ENCODE data around the gene PKP3.
"Not testable (repeated sequence)": the region's sequence is repeated elsewhere in the genome, so short reads cannot be mapped to it uniquely, and the experiment has no call there.

PKP3 gene

DNA sequence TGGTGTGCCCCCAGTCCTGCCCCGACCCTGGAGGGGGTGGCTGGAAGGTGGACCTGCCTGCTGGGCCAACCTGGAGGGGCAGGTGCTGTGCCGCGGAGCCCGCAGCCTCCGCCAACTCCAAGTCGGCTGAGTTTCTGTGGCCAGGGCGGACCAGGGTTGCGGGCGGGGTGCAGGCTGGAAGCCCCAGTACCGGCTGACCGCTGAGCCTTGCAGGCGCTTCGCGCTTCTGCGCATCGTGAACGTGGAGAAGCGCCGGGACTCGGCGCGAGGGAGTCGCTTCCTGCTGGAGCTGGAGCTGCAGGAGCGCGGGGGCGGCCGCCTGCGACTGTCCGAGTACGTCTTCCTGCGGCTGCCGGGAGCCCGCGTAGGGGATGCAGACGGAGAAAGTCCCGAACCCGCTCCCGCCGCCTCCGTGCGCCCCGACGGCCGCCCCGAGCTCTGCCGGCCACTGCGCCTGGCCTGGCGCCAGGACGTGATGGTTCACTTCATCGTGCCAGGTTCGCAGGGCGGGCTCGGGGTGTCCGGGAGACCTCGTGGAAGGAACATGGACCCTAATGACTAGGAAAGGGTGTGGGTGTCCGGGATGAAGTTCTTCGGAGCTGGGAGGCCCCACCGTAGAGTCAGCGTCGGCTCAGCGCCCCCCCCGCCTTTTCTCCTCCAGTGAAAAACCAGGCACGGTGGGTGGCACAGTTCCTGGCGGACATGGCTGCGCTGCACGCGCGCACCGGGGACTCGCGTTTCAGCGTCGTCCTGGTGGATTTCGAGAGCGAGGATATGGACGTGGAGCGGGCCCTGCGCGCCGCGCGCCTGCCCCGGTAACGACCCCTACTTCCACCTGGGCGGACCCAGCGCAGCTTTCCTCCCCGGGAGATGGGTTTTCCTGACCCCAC is 14.6 kb upstream of the PKP3 start:
- DNase-seq (ENCODE audit: low read depth in 2 of 2), result no peak

DNA sequence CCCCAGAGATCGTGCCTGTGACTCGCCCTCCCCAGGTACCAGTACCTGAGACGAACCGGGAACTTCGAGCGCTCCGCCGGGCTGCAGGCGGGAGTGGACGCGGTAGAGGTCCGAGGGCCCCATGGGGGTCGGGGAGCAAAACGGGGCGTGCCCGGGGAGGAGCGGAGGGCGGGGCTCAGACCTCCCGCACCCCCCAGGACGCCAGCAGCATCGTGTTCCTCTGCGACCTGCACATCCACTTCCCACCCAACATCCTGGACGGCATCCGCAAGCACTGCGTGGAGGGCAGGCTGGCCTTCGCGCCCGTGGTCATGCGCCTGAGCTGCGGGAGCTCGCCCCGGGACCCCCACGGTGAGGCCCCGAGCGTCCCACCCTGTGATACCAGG is 13.9 kb upstream of the PKP3 start:
- DNase-seq (ENCODE audit: low read depth in 2 of 2), result no peak

DNA sequence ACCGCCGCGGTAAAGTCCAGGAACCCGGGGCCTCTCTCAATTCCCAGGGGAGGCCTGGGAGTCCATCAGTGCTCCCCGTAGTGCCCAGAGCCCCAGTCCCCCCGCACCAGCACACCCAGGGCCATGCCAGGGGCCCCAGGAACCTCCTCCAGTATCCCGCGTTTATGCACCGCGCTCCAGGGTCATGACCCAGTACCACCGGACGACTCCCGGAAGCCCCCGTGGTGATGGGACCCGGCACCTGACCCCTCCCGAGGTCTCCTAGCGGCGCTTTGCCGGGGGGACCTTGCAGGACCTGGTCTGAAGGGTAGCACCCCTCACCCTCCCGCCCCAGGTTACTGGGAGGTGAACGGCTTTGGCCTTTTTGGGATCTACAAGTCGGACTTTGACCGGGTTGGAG is 13.5 kb upstream of the PKP3 start:
- DNase-seq (ENCODE audit: low read depth in 2 of 2), result no peak

DNA sequence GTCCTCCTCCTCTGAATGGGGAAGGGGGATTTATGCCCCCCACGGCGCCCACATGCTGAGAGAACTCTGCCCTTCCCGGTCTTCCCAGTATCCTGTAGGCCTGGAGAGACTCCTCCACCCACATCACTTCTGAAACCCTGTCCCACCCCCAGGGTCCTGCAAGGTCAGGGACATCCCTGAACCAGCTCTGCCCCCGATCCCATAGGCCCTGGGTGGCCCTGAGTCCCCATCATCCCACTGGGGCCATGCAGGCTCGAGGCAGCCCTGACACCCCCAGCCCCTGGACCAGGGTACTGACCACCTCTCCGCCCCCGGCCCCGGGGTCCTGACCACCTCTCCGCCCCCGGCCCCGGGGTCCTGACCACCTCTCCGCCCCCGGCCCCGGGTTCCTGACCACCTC is 13.0 kb upstream of the PKP3 start:
- DNase-seq (ENCODE audit: low read depth in 2 of 2), result no peak

DNA sequence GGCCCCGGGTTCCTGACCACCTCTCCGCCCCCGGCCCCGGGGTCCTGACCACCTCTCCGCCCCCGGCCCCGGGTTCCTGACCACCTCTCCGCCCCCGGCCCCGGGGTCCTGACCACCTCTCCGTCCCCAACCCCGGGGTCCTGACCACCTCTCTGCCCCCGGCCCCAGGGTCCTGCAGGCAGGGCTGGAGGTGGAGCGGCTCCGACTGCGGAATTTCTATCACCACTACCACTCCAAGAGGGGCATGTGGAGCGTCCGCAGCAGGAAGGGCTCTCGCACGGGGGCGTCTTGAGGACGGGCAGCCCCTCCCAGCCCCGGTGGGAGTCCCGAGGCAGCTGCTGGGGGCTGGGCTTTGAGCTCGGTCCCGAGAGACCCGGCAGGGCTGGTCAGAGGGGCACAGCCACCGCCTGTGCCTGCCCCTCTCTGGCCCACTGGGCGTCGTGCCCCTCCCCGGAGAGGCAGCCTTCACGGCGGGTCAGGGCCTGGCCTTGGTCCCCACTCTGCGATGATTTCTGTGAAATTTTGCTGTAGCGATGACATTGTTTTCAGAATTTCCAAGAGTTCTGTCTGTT is 12.4 kb upstream of the PKP3 start:
- no peak for DNase-seq (ENCODE audit: low read depth in 2 of 2)

DNA sequence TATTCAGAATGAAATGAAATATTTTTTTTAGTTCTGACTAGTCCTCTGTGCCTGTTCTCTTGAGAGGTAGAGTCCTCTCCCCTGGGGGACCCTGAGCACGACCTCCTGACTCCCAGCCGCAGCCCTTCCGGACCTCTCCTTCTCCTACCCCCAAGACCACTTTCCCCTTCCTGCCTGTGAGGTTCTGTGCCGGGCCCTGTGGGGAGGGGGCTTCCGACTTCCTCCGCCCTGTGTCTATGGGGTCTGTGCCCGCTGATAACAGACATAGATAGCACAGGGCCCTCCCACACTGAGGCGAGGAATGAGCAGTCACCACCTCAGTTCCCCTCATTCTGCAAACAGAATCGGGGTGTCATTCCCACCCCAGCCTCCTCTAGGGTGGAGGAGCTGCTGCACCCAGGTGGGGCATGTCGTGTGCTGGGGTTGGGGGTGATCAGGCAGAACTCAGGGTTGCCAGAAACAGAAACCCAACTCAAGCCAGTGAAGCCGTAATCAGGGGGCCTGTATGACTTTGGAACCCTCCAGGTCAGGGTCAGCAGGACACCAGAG is 11.9 kb upstream of the PKP3 start:
- no peak for DNase-seq (ENCODE audit: low read depth in 2 of 2)

DNA sequence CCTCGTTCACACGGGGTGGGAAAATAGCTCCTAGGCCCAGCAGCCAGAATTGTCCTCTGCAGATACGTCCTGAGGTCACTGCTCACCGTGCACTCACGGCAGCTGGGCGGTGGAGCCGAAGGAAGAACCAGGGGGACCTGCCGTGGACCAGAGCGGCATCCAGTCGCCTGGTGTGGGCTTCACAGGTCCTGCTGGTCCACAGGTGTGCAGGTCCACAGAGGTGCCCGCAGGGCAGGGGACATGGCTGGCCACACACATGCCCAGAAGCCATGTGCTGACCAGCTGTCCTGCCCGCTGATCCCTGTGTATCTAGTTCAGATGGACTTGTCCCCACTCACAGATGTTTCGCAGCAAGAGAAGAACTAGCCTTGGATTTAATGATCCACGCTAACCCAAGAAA is 10.6 kb upstream of the PKP3 start:
- no peak for DNase-seq (ENCODE audit: low read depth in 2 of 2)

DNA sequence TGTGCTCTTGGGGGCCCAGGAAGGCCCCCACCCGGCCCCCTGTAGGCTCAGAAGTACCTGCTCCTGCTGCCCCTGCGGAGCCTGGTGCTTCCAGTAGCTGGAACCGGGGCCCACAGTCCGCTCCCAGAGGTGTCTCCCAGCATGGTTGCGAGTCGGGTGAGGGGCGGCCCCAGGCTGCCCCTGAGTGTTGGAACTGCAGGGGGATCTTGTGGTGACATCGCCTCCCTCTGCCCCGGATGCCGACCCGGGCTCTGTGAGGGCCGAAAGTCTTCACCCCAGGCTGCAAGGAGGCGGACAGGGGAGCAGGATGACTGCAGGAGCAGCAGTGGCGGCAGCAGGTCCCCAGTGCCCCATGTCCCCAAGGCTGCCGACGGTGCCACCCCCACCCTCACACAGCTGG is 9.5 kb upstream of the PKP3 start:
- DNase-seq (ENCODE audit: low read depth in 2 of 2), result no peak

DNA sequence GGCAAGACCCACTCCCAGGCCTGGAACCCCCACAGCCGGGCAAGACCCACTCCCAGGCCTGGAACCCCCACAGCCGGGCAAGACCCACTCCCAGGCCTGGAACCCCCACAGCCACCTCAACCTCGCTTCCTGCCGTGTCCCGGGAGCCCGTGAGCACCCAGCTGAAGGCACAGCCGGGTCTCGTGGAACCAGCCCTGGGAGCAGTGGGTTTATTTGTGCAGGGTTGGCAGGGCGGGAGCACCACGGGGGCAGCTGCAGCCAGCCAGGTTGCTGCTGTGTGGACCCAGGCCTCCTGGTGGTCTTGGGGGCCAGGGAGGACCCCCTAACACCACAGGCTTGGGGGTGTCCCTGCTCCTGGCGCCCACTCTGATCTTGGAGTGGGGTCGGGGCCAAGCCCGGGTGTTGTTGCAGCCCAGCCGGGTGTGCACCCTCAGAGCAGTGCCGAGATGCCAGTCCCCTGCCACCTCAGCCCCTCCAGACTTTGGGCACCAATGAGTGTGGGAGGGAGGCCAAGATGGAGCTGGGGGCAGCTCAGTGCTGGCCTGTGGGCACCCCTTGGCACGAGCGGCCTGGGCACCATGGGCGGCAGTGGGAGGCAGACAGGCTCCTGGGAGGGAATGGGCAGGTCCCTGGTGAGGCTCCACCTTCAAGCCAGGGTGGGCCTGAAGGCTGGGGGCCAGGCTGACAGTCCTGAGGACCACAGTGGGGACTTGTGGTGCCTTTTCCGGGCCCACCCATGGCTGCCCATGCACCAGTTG is 8.2 kb upstream of the PKP3 start:
- DNase-seq (ENCODE audit: low read depth in 2 of 2), result no peak

DNA sequence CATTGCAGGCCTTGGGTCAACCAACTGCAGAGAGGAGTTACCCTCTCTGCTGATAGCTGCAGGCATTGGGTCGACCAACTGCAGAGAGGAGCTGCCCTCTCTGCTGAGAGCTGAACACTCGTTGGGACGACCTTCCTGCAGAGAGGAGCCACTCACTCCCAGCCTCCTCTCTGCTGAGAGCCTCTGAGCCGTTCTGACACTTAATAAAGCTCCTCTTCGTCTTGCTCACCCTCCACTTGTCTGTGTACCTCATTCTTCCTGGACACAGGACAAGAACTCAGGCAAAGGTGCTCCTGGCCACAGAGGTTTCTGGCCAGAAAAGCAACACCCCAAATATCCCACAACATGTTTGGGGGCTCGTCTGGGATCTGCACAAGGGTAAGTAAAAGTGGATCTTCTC is 7.5 kb upstream of the PKP3 start:
- DNase-seq (ENCODE audit: low read depth in 2 of 2), result no peak

DNA sequence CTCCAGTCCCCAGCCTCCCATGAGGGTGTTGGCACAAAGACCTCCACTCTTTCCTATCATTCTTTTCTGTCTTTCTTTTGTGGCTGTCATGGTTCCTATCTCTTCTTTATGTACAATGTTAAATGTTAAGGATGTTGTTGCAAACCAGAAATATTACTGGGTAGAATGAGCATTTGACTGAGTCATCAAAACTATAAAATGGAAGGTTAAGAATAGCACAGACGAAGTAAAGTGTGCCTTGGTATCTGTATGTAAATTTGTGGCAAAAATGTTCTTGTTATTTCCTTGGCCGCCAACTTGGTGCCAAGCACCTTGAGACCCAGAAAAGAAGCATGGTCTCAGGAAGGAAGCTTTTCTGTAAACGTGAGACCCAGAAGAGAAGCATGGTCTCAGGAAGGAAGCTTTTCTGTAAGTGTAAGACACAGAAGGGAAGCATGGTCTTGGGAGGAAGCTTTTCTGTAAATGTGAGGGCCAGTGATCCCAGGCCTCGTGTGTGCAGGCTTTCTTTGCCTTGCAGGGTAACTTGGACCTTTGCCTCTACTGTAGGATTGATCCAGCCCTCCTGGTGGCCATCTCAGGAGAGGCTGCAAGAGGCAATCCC is 6.7 kb upstream of the PKP3 start:
- DNase-seq (ENCODE audit: low read depth in 2 of 2), result no peak

DNA sequence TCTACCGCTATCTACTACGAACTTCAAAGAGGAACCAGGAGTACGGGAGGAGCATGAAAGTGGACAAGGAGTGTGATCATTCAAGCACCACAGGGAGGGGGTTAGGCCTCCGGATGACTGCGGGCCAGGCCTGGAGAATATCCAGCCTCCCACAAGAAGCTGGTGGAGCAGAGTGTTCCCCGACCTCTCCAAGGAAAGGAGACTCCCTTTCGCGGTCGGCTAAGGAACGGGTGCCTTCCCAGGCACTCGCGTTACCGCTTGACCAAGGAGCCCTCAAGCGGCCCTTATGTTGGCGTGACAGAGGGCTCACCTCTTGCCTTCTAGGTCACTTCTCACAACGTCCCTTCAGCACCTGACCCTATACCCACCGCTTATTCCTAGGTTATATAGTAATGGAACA is 4.6 kb upstream of the PKP3 start:
- not testable (repeated sequence) for DNase-seq (ENCODE audit: low read depth in 2 of 2)

DNA sequence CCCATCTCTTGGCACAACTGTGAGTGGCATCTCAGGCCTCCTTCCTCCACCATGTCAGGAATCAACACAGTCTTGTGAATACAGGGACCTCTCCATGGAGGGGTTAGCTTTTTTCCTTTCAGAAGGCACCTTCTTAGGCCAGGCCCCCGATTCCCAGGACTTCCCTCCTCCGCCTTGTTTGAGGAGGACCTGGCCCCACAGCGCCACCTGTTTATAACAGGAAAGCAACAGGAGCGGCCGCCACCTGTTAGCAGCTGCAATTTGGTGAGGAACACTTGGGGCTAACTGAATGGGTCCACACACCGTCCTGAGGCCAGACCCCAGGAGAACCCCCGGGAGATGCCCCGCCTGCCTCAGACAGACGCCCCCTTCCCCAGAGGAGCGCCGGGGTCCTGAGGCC is 3.8 kb upstream of the PKP3 start:
- DNase-seq (ENCODE audit: low read depth in 2 of 2), result no peak

DNA sequence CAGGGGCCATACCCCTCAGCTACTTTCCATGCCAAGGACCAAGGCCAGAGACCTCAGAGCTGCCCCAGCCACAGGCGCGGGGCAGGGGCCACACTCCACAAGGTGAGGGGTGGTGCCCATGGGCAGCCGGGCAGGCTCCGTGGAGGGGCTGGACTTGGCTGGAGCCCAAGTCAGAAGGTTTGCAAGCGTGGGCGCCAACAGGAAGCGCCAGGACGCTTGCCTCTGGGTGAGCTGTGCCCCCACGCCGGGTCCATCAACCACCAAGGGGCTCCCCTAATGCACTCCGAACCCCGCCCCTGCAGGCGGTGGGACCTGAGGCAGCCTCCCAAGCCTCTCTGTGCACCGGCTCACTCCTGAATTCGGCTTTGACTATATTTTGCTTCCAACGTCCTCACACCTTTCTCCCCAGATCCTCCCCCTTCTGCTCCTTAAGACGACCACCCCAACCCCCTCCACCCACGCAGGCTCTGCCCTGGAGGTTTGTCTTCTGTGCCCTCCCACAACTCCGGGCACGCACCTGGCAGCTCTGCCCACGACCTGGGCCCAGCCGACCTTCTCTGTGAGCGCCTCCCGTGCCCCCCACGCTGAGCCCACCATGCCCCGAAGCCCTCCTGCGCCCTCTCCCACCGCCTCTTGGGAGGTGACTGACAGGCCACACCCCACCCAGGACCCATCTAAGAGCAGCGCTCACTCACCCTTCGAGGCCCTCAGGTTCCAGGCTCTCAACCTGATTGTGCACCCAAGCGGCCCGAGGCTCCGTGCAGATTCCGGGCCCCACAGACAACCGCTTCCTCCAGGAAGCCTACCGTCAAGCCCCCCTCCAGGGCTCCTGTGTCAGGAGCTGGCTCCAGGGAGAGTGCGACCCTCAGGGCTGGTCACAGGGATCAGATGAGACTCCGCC is 2.6 kb upstream of the PKP3 start:
- DNase-seq (ENCODE audit: low read depth in 2 of 2), result no peak

DNA sequence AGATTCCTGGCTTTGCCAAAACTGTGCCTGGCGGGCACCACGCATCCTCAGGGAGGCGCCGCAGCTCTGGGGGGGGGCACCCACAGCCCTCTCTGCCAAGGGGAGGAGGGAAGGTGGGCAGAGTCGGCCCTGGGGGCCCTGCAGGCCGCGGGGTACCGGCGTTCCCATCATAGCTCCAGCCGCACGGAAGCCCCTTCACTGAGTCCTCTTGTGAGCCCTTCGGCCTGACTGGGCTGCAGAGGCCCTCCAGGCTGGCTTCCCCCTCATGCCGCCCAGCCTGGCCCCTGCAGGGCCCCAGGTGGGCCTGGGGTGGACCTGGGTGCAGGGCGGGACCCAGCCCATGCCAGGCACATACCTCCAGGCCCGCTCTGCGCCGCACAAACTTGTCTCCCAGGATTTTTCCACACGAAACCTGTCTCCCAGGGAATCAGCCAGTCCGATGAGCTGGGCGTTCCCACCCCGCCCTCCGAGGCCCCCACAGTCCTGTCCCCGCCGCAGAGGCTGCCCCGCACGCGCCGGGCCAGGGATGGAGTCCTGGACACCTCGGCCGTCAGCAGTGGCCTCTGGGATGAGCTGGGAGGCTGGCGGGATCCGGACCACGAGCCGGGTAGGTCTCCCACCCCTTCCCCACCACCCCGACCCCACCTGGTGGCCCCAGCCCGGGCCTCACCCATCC is 1.8 kb upstream of the PKP3 start:
- no peak for DNase-seq (ENCODE audit: low read depth in 2 of 2)

DNA sequence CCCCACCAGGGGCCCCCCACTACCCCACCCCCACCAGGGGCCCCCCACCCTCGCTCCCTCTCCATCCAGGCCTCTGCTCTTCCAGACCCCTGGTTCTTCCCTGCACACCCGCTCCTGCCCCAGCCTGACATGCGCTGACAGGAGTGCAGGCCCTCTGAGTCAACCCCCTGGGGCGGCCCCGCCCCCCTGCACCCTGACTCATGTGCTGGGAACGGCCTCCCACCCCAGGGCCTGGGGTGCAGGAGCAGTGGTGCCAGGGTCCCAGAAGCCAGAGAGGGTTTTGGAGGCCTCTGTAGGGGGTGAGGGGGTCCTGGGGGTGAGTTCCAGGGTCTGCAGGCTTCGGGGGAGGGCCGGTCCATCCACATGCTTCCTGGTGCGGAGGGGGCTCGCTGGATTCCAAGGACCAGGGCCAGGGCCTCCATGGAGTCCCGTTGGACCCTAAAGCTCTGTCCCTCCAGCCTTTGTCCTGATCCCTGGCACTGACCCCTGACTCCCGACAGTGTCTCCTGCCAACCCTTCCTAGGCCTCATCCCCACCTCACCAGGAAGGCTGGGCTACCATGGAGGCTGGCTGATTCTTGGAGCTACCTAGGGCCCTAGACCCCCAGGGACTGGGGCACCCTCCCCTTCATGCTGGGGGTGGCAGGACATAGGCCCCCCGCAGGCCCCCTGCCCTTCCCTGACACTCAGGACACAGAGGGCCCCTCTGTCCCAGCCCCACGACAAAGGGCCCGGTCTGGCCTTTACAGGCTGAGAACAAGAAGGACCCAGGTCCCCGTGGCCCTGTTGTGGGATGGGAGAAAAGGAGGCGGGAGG is 583 bp upstream of the PKP3 start:
- DNase-seq (ENCODE audit: low read depth in 2 of 2), result no peak

DNA sequence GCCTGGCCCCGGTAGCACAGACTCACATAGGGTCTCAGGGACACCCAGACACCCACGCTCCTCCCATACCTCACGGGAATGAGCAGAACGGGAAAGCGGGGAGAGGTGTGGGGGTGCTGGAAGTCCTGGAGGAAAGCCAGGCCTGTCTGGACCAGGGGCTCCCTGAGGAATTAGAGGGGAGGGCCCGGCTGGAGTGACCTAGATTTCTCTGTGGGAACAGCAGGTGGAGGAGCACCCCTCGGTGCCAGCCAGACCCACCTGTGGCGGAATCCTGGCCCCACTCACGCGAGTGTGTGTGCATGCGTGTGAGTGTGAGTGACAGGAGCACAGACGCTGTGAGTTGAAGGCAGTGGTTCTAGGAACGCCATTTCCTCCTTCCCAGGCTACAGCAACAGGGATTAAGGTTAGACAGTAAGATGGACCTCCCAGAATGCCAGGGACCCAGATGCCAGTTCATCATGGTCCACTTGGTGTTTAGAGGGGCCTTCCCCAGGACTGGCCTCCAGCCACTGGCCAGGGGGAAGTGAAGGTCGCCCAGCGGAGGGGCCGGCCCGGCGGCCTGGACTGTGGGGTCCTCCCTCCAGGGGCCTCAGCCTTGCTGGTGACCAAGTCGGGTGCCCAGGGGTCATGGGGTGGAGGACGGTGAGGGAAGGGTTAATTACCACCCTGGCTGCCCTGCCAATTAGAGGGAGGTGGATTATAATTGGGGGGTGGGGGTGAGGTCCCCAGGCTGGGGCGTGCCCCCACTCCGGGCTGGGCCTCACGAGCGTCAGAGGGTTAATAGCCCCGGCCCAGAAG is 1.0 kb downstream of the PKP3 start:
- DNase-seq (ENCODE audit: low read depth in 2 of 2), result no peak

DNA sequence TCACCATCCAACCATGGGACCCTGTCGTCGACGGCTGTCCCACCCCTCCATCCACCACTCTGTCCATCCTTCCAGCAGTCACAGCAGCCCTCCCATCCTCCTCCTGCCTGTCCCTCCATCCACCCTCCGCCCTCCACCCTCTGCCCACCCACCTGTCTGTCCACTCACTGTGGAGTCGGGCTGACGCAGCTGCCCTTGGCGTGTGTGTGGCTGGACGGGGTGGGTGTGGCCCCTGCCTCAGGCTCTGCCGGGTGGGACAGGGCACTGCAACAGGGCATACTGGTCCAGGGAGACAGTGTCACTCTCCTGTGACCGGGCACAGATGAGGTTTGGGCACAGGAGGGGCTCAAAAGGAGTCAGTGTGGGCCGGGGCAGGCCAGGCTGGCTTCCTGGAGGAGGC is 1.9 kb downstream of the PKP3 start:
- DNase-seq (ENCODE audit: low read depth in 2 of 2), result no peak

DNA sequence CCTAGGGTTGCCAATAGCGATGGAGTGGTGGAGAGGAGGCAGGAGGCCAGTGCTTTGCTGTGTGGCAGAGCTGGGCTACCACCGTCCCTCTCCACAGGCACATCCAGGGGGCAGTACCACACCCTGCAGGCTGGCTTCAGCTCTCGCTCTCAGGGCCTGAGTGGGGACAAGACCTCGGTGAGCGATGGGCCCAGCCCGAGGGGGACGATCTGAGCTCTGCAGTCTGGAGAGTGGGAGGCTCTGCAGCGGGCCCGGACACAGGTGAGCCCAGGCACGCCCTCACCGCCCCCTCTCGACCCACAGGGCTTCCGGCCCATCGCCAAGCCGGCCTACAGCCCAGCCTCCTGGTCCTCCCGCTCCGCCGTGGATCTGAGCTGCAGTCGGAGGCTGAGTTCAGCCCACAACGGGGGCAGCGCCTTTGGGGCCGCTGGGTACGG is 2.5 kb downstream of the PKP3 start:
- DNase-seq (ENCODE audit: low read depth in 2 of 2), result no peak
